K562 (cell line): Measurements from ENCODE around the gene LAGE3. TPM values are rescaled to one million over a fixed set of nuclear protein-coding genes. Genes with fewer than 3 reads are reported as not detected.

Experiments
- BRD9 ChIP-seq: fragments of 450-650 bp; IDR thresholded peaks from 2 replicates; pipeline ENCODE4 v1.6.1; 2018; ENCODE audit warnings: low read depth; ENCODE audit not compliant: partially characterized antibody
- CBX2 ChIP-seq: fragments of 200-600 bp; sonication (generic); IDR thresholded peaks from one replicate; pipeline ENCODE4 v1.6.1; 2012; ENCODE audit warnings: mild to moderate bottlenecking, low read length, inconsistent platforms; ENCODE audit not compliant: insufficient read depth, poor library complexity, severe bottlenecking
- CREM ChIP-seq: IDR thresholded peaks from 2 replicates; pipeline ENCODE4 v1.6.1; 2014; ENCODE audit warnings: antibody characterized with exemption, low read depth
- E2F6 ChIP-seq, 2 experiments: IDR thresholded peaks; 2 replicates each; pipeline ENCODE4 v1.6.1; 2011; ENCODE audit warnings: borderline replicate concordance in 1 of 2, control low read depth in 1 of 2, low read depth in 1 of 2, low read length in 1 of 2, mild to moderate bottlenecking in 1 of 2, mixed read lengths in 1 of 2, moderate library complexity in 1 of 2; ENCODE audit not compliant: insufficient read depth in 1 of 2, insufficient read length in 1 of 2, poor library complexity in 1 of 2, severe bottlenecking in 1 of 2; ENCODE audit errors: extremely low read depth in 1 of 2
- GTF2A2 ChIP-seq: IDR thresholded peaks from 2 replicates; pipeline ENCODE4 v1.6.1; 2016; ENCODE audit warnings: mild to moderate bottlenecking, missing genetic modification characterization, missing compliant biosample characterization
- HMG20A ChIP-seq: fragments of 450-650 bp; formaldehyde crosslinking; conservative IDR thresholded peaks from 2 replicates; pipeline ENCODE4 v1.4.0; 2020; ENCODE audit warnings: mild to moderate bottlenecking, mixed read lengths
- IRF9 ChIP-seq: fragments of 450-650 bp; IDR thresholded peaks from 2 replicates; pipeline ENCODE4 v1.6.1; 2016; ENCODE audit warnings: missing biosample characterization, missing genetic modification characterization
- KAT2B ChIP-seq: IDR thresholded peaks from one replicate; pipeline ENCODE4 v1.6.1; 2012; ENCODE audit warnings: low read depth, mild to moderate bottlenecking, control low read depth, inconsistent platforms, low read length, moderate library complexity
- LARP7 ChIP-seq: fragments of 450-650 bp; IDR thresholded peaks from 2 replicates; pipeline ENCODE4 v1.6.1; 2016
- NUFIP1 ChIP-seq: fragments of 450-650 bp; IDR thresholded peaks from 2 replicates; pipeline ENCODE4 v1.6.1; 2018; ENCODE audit not compliant: partially characterized antibody
- PTRF ChIP-seq: fragments of 450-650 bp; IDR thresholded peaks from 2 replicates; pipeline ENCODE4 v1.6.1; 2016; ENCODE audit warnings: mild to moderate bottlenecking, missing genetic modification characterization, missing compliant biosample characterization
- RBM25 ChIP-seq: fragments of 200-400 bp; formaldehyde crosslinking; IDR thresholded peaks from 2 replicates; pipeline ENCODE4 v1.6.1; 2018; ENCODE audit warnings: low read length, low read depth, moderate library complexity; ENCODE audit not compliant: severe bottlenecking
- RREB1 ChIP-seq: fragments of 250-450 bp; sonication (Bioruptor Pico); IDR thresholded peaks from 2 replicates; pipeline ENCODE4 v1.4.0; 2020
- SIN3B ChIP-seq: fragments of 450-650 bp; IDR thresholded peaks from 2 replicates; pipeline ENCODE4 v1.6.1; 2017; ENCODE audit warnings: low read depth, mild to moderate bottlenecking, moderate library complexity
- SP1 ChIP-seq: sonication (generic); formaldehyde crosslinking; IDR thresholded peaks from 2 replicates; pipeline ENCODE4 v1.8.1; 2022; ENCODE audit warnings: mild to moderate bottlenecking, missing genetic modification reagents
- YY1 ChIP-seq, 3 experiments: IDR thresholded peaks; 2 replicates each; pipeline ENCODE4 v1.6.1; 2011; ENCODE audit warnings: low read length in 2 of 3, mild to moderate bottlenecking in 2 of 3, moderate library complexity in 2 of 3, borderline replicate concordance in 1 of 3, control low read depth in 1 of 3, low read depth in 1 of 3; ENCODE audit not compliant: insufficient read depth in 3 of 3, insufficient replicate concordance in 2 of 3, control insufficient read depth in 1 of 3, insufficient read length in 1 of 3; ENCODE audit errors: extremely low read depth in 1 of 3
- ZFX ChIP-seq: sonication (generic); formaldehyde crosslinking; IDR thresholded peaks from 2 replicates; pipeline ENCODE4 v1.8.0; 2022; ENCODE audit warnings: mild to moderate bottlenecking, missing genetic modification reagents, moderate library complexity
- ZNF134 ChIP-seq: fragments of 250-450 bp; sonication (Bioruptor Pico); conservative IDR thresholded peaks from 2 replicates; pipeline ENCODE4 v1.4.0; 2020
- polyA plus RNA-seq, 8 experiments: library from polyadenylated mRNA; depleted of rRNA in 4 of 8; stranded (reverse) in 5 of 8; unstranded in 3 of 8; fragments of >200 nt; fragmentation: Nextera tagmentation in 2 of 8; fragmentation: Illumina TruSeq in 1 of 8; extraction: Ambion mirVana in 2 of 8; extraction: Trizol in 1 of 8; gene quantifications; 2 replicates each; pipeline versions ENCODE4 v1.2.1 to v1.2.3, GENCODE V29; 2011 to 2014; ENCODE audit warnings: inconsistent platforms in 1 of 8, missing spikeins in 1 of 8
- total RNA-seq, 7 experiments: library from RNA; depleted of rRNA in 6 of 7; stranded (reverse); fragments of >200 nt in 6 of 7; fragmentation: Illumina TruSeq in 2 of 7; extraction: Trizol in 2 of 7; gene quantifications; 2 replicates each; pipeline versions ENCODE4 v1.2.1 to v1.2.3, GENCODE V29; 2011 to 2021; ENCODE audit warnings: low replicate concordance in 1 of 7

Gene LAGE3
- total and polyA plus RNA-seq, 9 of the 15 experiments (the other 6 are each of a cell fraction or from before 2014, with no cell fraction given) = 28.2 to 125 (median 35.8) TPM

- TF ChIP-seq RREB1 (CRISPR knock-in tag) (peak; percentile 88; the same call in 1 of the 2 replicates), SP1 (CRISPR knock-in tag) (no peak), CREM (peak; percentile 50; the same call in 1 of the 2 replicates), CBX2 (no peak), SIN3B (peak; percentile 62; the same call in 1 of the 2 replicates), KAT2B (no peak), E2F6 (IDR thresholded peaks at IDR 0.05; ENCODE audit: borderline replicate concordance in 1 of 2, extremely low read depth in 1 of 2, insufficient read depth in 1 of 2, insufficient read length in 1 of 2, low read depth in 1 of 2, low read length in 1 of 2, poor library complexity in 1 of 2, severe bottlenecking in 1 of 2) (no peak), YY1 (IDR thresholded peaks at IDR 0.05; ENCODE audit: borderline replicate concordance in 1 of 3, control insufficient read depth in 1 of 3, extremely low read depth in 1 of 3, insufficient read depth in 3 of 3, insufficient read length in 1 of 3, insufficient replicate concordance in 2 of 3, low read depth in 1 of 3, low read length in 2 of 3) (peak; percentile 71 to 96 (median 91)), RBM25 (no peak), HMG20A (CRISPR knock-in tag) (no peak), LARP7 (no peak), IRF9 (tag) (no peak), NUFIP1 (no peak), ZFX (CRISPR knock-in tag) (no peak), GTF2A2 (no peak), BRD9 (no peak), PTRF (tag) (no peak), ZNF134 (CRISPR knock-in tag) (peak; percentile 49; the same call in 1 of the 2 replicates)
These were observed 41.9 kb downstream of the LAGE3 start, which contains the start of gene GDI1 (continued) for GRCh38 chrX:154436983-154437752.
